HG02759 (cell line): ENCODE results near the gene RSPH9.

Experiments
- ATAC-seq: cut with Tn5 transposase; IDR thresholded peaks from one replicate; pipeline ENCODE4 v1.9.1; 2021; ENCODE audit warnings: mild to moderate bottlenecking, moderate library complexity; ENCODE audit not compliant: unreplicated experiment

RSPH9 gene, protein sequence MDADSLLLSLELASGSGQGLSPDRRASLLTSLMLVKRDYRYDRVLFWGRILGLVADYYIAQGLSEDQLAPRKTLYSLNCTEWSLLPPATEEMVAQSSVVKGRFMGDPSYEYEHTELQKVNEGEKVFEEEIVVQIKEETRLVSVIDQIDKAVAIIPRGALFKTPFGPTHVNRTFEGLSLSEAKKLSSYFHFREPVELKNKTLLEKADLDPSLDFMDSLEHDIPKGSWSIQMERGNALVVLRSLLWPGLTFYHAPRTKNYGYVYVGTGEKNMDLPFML

GRCh38 chr6:43644940-43645612 is at the start of gene RSPH9:
Gene RSPH9 (plus strand): TSS chr6:43645036. CDS start chr6:43645099, 63 bp downstream.
- peak; percentile 75 for ATAC-seq

DNA sequence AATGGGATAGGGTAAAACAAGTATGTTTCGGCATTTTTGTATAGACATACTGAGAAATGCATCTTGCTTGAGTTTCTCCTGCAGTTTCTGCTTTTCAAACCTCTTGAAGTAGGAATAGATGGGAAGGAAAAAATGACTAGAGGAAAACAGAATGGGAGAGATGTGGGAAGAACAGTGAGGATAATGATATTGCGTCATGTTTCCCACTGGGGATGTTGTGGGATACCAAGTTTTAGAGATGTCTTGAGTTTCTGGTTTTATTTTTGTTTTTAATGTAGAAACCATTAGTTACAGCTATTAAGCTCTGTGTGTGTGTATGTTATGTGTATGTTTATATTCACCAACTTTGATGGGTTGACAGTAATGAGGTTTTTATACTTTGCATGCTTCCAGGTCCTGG is 44.2 kb upstream of the RSPH9 start:
- ATAC-seq: no peak

DNA sequence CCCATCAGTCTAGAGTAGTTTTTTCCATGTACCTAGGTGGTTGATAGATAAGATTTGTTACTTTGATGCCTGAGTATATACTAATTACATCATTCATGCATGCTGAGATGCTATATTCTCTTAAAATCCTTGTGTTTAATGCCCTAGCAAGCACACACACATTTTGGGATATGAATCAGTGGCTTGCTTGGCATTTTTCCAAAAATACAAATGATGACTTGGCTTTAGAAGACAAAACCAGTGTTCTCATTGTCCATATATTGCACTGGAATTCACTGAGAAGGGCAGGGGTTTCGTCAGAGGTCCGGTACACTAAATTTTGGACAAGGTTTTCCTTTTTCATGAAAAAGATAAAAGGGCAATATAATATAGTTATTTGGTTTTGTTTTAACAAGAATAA is 40.7 kb upstream of the RSPH9 start:
- ATAC-seq: no peak

DNA sequence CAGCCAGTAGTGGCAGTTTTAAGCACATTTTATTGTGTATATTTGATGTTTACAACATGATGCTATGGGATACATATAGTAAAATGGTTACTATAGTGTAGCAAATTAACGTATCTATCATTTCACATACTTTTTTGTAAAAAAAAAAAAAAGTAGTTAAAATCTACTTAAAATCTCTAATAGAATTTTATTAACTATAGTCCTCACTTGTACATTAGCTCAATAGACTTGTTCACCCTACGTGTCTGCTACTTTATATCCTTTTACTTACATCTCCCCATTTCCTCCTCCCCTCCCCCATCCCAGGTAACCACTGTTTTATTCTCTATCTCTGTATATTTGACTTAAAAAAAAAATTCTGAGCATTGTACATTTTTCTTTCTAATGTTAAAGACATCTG is 38.8 kb upstream of the RSPH9 start:
- no peak for ATAC-seq

GRCh38 chr6:43608310-43608763 is 36.5 kb upstream of the RSPH9 start:
- no peak for ATAC-seq

- no peak for ATAC-seq
Measured at GRCh38 chr6:43608807-43609206, 36.0 kb upstream of the RSPH9 start.

DNA sequence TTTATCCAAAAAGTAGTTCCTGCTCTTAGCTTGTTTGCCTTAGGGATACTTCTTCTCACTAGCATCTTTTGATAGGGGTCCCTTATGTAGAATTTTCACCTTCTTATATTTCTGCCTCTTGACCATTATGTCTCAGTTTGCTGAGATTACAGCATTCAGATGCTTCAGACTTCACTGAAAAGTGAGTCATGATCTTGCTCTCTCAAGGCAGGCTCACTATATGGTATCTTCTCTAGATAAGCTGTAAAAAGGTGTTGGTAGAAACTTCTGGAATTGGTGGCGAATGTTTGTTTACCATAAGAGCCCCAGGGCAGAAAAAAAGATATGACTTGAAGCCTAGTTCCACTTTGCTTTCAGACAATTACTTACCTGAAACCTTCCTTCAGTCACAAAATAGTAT is 35.4 kb upstream of the RSPH9 start:
- ATAC-seq: no peak

DNA sequence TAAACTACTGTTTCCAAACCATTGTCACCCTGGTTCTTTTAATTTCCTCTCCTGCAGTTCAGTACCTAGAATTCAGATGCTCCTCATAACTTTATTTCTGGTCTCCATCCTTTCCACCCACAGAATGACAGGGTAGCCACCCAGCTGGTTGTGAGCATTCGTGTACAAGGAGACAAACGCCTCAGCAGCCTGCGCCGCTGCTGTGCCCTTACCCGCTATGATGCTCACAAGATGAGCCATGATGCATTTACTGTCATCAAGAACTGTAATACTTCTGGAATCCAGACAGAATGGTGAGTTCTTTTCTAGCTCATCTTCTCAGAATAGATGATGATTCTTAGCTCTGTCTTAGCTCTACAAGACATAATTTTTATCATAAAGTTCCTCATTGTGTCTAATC is 34.4 kb upstream of the RSPH9 start:
- ATAC-seq: no peak

- ATAC-seq: no peak
Measured at GRCh38 chr6:43613721-43614395, 31.0 kb upstream of the RSPH9 start.

DNA sequence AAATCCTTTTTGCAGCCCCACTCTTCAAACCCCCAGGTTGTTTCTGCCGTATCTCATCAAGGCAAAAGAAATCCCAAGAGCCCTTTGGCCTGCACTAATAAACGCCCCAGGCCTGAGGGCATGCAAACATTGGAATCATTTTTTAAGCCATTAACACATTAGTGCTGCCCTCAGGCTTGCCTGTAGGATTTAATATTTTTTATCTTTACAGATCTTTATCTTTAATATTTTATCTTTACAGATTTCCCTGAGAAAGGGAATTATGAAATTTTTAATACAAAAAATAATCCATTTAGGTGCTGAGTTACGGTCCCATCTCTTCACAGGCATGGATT is 30.5 kb upstream of the RSPH9 start:
- ATAC-seq: no peak

DNA sequence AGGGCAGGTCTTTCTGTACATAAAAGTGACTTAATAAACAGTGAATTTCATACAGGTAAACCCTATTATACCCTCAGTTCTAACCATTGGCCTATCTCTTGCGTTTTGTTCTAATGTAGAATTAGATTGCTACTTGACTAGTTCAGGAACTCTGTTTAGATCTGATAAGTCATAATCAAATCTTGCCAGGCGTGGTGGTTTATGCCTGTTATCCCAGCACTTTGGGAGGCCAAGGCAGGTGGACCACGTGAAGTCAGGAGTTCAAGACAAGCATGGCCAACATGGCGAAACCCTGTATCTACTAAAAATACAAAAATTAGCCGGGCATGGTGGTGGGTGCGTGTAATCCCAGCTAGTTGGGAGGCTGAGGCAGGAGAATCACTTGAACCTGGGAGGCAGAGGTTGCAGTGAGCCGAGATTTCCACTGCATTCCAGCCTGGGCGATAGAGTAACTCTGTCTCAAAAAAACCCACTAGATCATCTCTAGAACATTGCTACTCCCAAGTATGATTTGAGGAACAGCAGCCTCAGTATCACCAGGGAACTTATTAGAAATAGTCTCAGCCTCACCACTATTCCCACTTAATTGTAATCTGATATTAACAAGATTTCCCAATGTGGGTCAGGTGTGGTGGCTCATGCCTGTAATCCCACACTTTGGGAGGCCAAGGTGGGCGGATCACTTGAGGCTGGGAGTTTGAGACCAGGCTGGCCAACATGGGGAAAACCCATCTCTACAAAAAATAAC is 27.9 kb upstream of the RSPH9 start:
- ATAC-seq: no peak

DNA sequence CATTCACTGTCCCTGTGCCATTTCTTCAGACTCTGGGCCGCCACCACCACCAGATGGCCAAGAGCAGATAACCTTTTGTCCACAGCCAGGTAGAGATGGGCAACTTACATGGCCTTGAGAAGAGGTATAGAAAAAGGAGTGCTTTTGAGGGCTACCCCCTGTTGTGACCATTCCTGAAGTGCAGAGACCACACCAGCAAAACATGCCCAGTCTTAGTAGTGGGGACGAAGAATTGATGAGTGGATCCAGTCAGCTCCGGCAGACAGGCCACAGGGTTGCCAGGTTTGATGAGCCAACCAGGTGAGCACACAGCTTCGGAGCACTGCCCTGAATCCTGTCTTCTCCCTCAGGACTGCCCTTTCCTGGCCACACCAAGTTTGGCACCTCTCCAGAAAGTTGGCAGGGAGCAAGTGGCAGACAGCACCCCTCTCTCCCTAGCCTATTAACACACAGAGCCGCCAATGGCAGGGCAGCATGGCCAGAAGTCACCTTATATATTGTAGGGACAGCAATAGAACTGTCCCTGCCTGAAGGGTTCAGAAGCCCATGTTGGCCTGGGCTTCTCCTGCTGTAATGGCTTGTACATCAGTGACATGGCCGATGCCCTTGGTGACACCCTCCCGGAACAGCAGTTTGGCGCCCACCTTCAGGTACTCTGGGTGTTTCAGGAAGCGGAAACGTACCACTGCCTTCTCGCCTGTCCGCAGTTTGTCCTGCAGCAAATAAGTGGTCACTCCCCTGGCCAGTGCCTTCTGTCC is 23.6 kb upstream of the RSPH9 start:
- ATAC-seq: no peak

DNA sequence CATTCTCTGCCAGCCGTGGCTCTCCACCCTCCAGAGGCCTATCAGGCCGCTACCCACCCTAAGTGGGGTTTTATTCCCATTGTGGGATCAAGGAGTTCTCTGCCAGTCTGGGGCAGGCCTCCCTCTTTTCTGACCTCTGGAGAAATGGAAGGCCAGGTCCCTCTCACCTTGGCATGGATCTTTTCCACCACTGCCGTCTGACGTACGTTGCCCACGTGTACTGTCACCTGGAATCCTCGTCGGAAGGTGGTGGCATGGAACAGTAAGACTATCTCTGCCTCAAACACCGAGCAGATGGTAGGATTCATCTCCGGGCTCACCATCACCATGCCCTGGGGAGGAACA is 23.0 kb upstream of the RSPH9 start:
- ATAC-seq: no peak

- no peak for ATAC-seq
Measured at GRCh38 chr6:43622541-43622940, 22.3 kb upstream of the RSPH9 start.

- no peak for ATAC-seq
Measured at GRCh38 chr6:43623880-43624785, 20.7 kb upstream of the RSPH9 start.

DNA sequence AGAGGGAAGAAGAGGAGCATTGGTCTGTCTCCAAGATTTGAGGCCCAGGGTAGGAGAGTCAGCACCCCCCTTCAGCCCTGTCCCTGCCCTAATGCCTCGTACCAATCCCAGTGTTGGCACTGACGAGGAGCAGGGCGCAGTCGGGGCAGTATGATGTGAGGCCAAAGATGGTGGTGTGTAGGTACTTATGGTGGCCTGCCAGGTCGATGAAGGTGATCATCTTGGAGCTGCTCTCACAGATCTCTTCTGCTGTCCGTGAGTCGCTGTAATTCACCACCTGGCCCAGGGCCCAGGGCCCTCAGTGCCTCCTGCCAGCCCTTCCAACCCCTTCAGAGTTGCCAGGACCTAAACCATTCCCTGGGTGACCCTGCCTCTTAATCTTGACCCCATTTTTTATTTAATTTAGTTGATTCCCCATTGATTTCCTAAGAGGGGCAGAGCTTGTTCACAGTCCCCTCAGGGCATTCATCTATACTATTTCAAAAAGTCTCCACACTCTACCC is 20.0 kb upstream of the RSPH9 start:
- ATAC-seq: no peak

- ATAC-seq: no peak
Measured at GRCh38 chr6:43625393-43625992, 19.3 kb upstream of the RSPH9 start.

DNA sequence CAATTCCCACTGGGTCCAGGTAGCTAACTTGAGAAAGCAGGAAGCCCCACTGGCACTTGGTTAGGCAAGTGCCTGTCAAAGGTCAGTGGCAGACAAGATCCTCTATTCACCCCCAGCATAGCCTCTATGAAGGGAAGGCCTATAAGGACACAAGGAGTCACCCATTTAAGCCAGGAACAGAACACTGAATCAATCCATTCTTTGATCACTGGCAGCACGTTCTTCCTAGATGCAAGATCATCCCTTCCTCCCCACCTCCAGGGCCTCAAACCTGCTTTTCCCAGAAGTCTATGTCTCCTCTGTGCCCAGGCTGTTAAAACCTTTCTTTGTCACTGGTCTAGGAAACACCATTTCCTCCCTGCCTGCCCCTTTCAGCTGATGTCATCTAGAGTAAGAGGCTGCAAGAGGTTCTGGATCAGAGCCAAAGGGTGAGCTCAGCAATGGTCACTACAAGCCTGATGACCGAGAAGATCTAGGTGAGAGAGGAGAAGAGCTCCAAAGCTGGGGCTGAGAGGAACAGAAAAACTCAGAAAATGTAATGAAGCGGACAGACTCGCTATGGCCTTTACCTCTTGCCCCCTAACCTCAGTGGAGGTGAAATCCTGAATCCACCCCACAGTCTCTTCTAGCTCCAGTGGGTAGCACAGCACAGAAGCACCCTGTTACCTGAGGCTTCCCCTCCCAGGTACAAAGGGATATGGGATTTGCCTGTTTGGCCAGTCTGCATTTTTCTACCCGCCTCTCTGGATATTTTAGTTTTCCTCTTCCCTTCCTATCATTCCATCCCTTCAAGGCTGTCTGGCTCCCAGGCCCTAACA is 17.6 kb upstream of the RSPH9 start:
- ATAC-seq: no peak
